Trophoblast cell (in vitro differentiated cells and primary cell): ENCODE results near the gene BAIAP3.

ENCODE experiments used
- DNase-seq, 2 donors: peaks; one replicate each; pipeline ENCODE4 v3.0.0-alpha.2; 2016
- H2AFZ ChIP-seq: 2 replicates; pipeline ENCODE4 v1.6.1; 2013; ENCODE audit warnings: low read length, moderate library complexity, mild to moderate bottlenecking; ENCODE audit not compliant: insufficient read depth, poor library complexity
- H2AK5ac ChIP-seq: 2 replicates; pipeline ENCODE4 v1.6.1; 2013; ENCODE audit warnings: mild to moderate bottlenecking, low read length
- H2BK120ac ChIP-seq: 2 replicates; pipeline ENCODE4 v1.6.1; 2013; ENCODE audit warnings: low read length, mild to moderate bottlenecking, moderate library complexity; ENCODE audit not compliant: insufficient read depth, poor library complexity
- H2BK12ac ChIP-seq: 2 replicates; pipeline ENCODE4 v1.6.1; 2013; ENCODE audit warnings: mild to moderate bottlenecking, low read length, moderate library complexity
- H2BK5ac ChIP-seq: 2 replicates; pipeline ENCODE4 v1.6.1; 2013; ENCODE audit warnings: low read length, low read depth, moderate library complexity, mild to moderate bottlenecking; ENCODE audit not compliant: poor library complexity
- H3K14ac ChIP-seq: 2 replicates; pipeline ENCODE4 v1.6.1; 2013; ENCODE audit warnings: mild to moderate bottlenecking, low read length
- H3K18ac ChIP-seq: 2 replicates; pipeline ENCODE4 v1.6.1; 2013; ENCODE audit warnings: mild to moderate bottlenecking, low read length
- H3K23ac ChIP-seq: 2 replicates; pipeline ENCODE4 v1.6.1; 2013; ENCODE audit warnings: low read length
- H3K27ac ChIP-seq: 2 replicates; pipeline ENCODE4 v1.5.1; 2013; ENCODE audit warnings: low read depth, mild to moderate bottlenecking, inconsistent platforms, low read length, moderate library complexity
- H3K27me3 ChIP-seq: 2 replicates; pipeline ENCODE4 v1.6.1; 2013; ENCODE audit warnings: inconsistent platforms, mild to moderate bottlenecking, low read length, moderate library complexity; ENCODE audit not compliant: insufficient read depth
- H3K36me3 ChIP-seq, 2 experiments: 1 replicate in 1 of 2; 2 replicates in 1 of 2; pipeline ENCODE4 v1.6.1; 2013; ENCODE audit warnings: low read length in 2 of 2, mild to moderate bottlenecking in 2 of 2, moderate library complexity in 1 of 2; ENCODE audit not compliant: insufficient read depth in 2 of 2, control insufficient read depth in 1 of 2
- H3K4ac ChIP-seq: 2 replicates; pipeline ENCODE4 v1.6.1; 2013; ENCODE audit warnings: low read depth, mild to moderate bottlenecking, low read length, moderate library complexity
- H3K4me1 ChIP-seq, 2 experiments: 1 replicate in 1 of 2; 2 replicates in 1 of 2; pipeline ENCODE4 v1.6.1; 2013; ENCODE audit warnings: low read length in 2 of 2, mild to moderate bottlenecking in 2 of 2, moderate library complexity in 1 of 2; ENCODE audit not compliant: insufficient read depth in 2 of 2, control insufficient read depth in 1 of 2
- H3K4me2 ChIP-seq: 2 replicates; pipeline ENCODE4 v1.6.1; 2013; ENCODE audit warnings: inconsistent platforms, mild to moderate bottlenecking, low read length, moderate library complexity
- H3K4me3 ChIP-seq: 2 replicates; pipeline ENCODE4 v1.5.1; 2013; ENCODE audit warnings: mild to moderate bottlenecking, low read depth, low read length, inconsistent platforms
- H3K79me1 ChIP-seq: one replicate; pipeline ENCODE4 v1.6.1; 2013; ENCODE audit warnings: low read length
- H3K79me2 ChIP-seq: 2 replicates; pipeline ENCODE4 v1.6.1; 2013; ENCODE audit warnings: low read length, mild to moderate bottlenecking; ENCODE audit not compliant: control insufficient read depth, insufficient read depth, poor library complexity
- H3K9ac ChIP-seq: 2 replicates; pipeline ENCODE4 v1.6.1; 2013; ENCODE audit warnings: mild to moderate bottlenecking, low read length
- H3K9me3 ChIP-seq: 2 replicates; pipeline ENCODE4 v1.6.1; 2013; ENCODE audit warnings: low read depth, mild to moderate bottlenecking, control low read depth, inconsistent platforms, low read length; ENCODE audit not compliant: insufficient read depth
- H4K12ac ChIP-seq: 2 replicates; pipeline ENCODE4 v1.6.1; 2013; ENCODE audit warnings: low read depth, mild to moderate bottlenecking, low read length, moderate library complexity
- H4K8ac ChIP-seq: 2 replicates; pipeline ENCODE4 v1.6.1; 2013; ENCODE audit warnings: low read depth, mild to moderate bottlenecking, low read length, moderate library complexity
- H4K91ac ChIP-seq: one replicate; pipeline ENCODE4 v1.6.1; 2013; ENCODE audit warnings: low read depth, mild to moderate bottlenecking, low read length, moderate library complexity
- WGBS: extraction: QIAGEN DNeasy Blood & Tissue Kit; methylation state at CpG from one replicate; pipeline ENCODE4 v1.1.7; 2013; ENCODE audit warnings: missing lambda C conversion rate; ENCODE audit not compliant: insufficient read length, insufficient coverage; ENCODE audit errors: extremely low coverage; 5-methylcytosine and 5-hydroxymethylcytosine counted together

BAIAP3 gene

DNA sequence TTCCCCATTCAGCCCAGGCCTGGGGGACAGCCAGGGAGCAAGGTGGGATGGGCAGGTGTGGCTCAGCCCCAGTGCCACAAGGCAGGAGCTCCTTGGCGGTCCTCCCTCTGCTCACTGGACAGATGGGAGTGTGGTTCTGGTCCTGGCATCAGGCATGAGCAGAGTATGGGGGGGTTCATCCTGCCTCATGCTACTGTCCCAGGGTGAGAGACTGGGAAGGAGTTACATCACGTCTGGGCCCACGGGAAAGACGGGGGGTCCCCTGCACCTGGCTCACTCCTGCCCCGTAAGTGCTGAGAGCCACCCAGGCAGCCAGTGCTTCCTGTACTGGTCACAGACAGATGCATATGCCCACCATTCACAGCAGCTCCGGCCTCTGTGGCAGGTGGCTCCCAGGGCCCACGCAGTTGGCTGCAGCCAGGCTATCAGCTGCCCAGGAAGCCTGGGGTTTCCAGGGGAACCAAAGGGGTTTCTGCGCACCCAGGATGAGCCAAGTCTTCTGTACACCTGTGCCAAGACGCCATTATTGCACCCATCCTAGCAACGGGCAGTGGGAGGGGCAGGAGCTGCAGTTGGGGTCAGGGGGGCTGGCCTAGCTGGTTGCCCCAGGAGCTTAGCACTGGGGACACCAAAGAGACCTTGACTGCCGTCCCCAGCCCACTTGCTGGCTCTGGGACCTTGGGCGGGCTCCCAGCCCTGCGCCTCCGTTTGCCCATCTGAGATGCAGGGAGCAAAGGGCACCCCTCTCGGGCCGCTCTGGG lies 1.9 kb downstream of the BAIAP3 start:
- H4K91ac ChIP-seq, result no peak overlapping the region
- H2BK12ac ChIP-seq, result no peak overlapping the region
- no peak overlapping the region for H3K23ac ChIP-seq
- peaks cover 9% of the 10 kb centered on the region for H3K79me1 ChIP-seq
- no peak overlapping the region for H4K8ac ChIP-seq
- H3K9ac ChIP-seq, result no peak overlapping the region
- no peak overlapping the region for H3K27ac ChIP-seq
- no peak overlapping the region for H2BK120ac ChIP-seq
- H3K18ac ChIP-seq, result no peak overlapping the region
- peaks cover 39% of the 10 kb centered on the region for H3K27me3 ChIP-seq
- H3K36me3 ChIP-seq, result no peaks in the 10 kb centered on the region
- no peak overlapping the region for H2AK5ac ChIP-seq
- H3K4me3 ChIP-seq, result no peak overlapping the region
- H3K14ac ChIP-seq, result no peak overlapping the region
- WGBS, result no CpG with 5 or more reads among the region's 16 CpGs
- no peak overlapping the region for H4K12ac ChIP-seq
- H3K79me2 ChIP-seq, result no peaks in the 10 kb centered on the region
- H3K4me1 ChIP-seq, result peaks cover 22 to 27% of the 10 kb centered on the region in 2 experiments
- H3K4me2 ChIP-seq, result no peak overlapping the region
- DNase-seq, result no peak
- no peak overlapping the region for H2AFZ ChIP-seq
- H3K4ac ChIP-seq, result no peak overlapping the region
- H3K9me3 ChIP-seq, result peaks cover 12% of the 10 kb centered on the region
- H2BK5ac ChIP-seq, result no peak overlapping the region

DNA sequence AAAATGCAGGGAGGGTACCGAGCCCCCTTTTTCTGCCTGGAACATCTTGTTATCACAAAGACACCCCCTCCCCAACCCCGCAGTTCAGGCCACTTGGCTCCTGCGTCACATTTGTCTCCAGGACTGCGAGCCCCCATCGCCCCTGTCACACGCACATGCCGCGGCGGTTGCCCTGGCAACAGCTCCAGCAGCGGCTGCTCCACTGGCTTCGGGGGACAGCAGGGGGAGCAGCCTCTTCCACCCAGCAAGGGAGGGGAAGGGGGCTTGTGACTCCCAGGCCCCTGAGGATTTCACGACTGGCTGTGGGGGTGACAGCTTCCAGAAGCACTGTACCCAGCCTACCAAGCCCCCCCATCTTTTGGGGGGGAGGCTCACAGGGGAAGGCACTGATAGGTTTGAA lies 2.6 kb downstream of the BAIAP3 start:
- no peak overlapping the region for H3K4me2 ChIP-seq
- no CpG with 5 or more reads among the region's 12 CpGs for WGBS
- H3K36me3 ChIP-seq, result no peaks in the 10 kb centered on the region
- no peak overlapping the region for H3K4ac ChIP-seq
- no peak overlapping the region for H2AFZ ChIP-seq
- H3K79me1 ChIP-seq, result peaks cover 9% of the 10 kb centered on the region
- H2AK5ac ChIP-seq, result no peak overlapping the region
- H3K18ac ChIP-seq, result no peak overlapping the region
- no peaks in the 10 kb centered on the region for H3K79me2 ChIP-seq
- H4K12ac ChIP-seq, result no peak overlapping the region
- H4K8ac ChIP-seq, result no peak overlapping the region
- H3K23ac ChIP-seq, result no peak overlapping the region
- peaks cover 10% of the 10 kb centered on the region for H3K9me3 ChIP-seq
- no peak for DNase-seq
- no peak overlapping the region for H3K9ac ChIP-seq
- H2BK5ac ChIP-seq, result no peak overlapping the region
- no peak overlapping the region for H3K14ac ChIP-seq
- H2BK12ac ChIP-seq, result no peak overlapping the region
- no peak overlapping the region for H2BK120ac ChIP-seq
- H4K91ac ChIP-seq, result no peak overlapping the region
- H3K27ac ChIP-seq, result no peak overlapping the region
- H3K27me3 ChIP-seq, result peaks cover 39% of the 10 kb centered on the region
- peaks cover 21 to 27% of the 10 kb centered on the region in 2 experiments for H3K4me1 ChIP-seq
- no peak overlapping the region for H3K4me3 ChIP-seq

DNA sequence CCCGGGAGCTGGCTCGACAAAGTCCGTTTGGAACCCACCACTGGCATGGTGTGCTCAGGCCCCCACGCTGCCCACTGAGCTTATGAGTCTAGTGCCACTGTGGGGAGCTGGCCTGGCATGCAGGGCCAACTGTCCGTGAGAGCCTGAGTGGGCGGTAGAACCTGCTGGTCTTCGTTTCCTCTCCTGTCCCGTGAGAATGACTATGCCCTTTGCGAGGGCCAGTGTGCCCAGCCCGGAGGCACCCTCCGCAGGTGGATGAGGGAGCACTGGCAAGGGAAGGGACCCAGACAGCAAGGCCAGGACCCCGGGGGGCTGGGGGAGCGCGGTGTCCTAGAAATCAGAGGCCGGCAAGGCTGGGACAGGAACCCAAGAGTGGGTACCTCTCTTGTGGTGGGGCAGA lies 3.2 kb downstream of the BAIAP3 start:
- Histone ChIP-seq H2BK120ac (no peak overlapping the region), H3K14ac (no peak overlapping the region), H3K27me3 (peaks cover 39% of the 10 kb centered on the region), H3K9ac (no peak overlapping the region), H3K27ac (no peak overlapping the region), H3K4me2 (no peak overlapping the region), H3K4me3 (no peak overlapping the region), H4K91ac (no peak overlapping the region), H2BK12ac (no peak overlapping the region), H3K18ac (no peak overlapping the region), H2AK5ac (no peak overlapping the region), H3K4ac (no peak overlapping the region), H3K79me1 (peaks cover 4% of the 10 kb centered on the region), H3K79me2 (no peaks in the 10 kb centered on the region), H2AFZ (no peak overlapping the region), H3K36me3 (no peaks in the 10 kb centered on the region), H3K23ac (no peak overlapping the region), H4K12ac (no peak overlapping the region), H3K9me3 (peaks cover 10% of the 10 kb centered on the region), H2BK5ac (no peak overlapping the region), H3K4me1 (peaks cover 15 to 21% of the 10 kb centered on the region in 2 experiments), H4K8ac (no peak overlapping the region)
- no CpG with 5 or more reads among the region's 15 CpGs for WGBS
- no peak for DNase-seq

DNA sequence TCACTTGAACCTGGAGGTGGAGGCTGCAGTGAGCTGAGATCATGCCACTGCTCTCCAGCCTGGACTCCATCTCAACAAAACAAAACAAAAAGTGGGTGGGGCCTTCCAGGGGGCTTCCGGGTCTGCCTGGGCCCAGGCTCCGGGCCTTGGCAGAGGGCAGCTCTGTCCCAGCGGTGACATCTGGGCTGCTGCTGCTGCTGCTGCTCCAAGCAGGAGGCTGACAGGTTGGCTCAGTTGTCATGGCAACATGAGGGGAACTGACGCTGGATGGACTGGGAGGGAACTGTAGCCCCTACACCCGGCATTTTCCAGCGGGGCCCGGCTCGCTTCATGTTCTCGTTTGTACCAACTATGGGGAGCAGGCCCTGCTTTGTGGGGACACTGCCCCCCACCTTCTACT lies 4.0 kb downstream of the BAIAP3 start:
- Histone ChIP-seq H3K23ac (no peak overlapping the region), H3K36me3 (no peaks in the 10 kb centered on the region)
- WGBS, result no CpG with 5 or more reads among the region's 9 CpGs

More for the DNA sequence above, 4.0 kb downstream of the BAIAP3 start:
- Histone ChIP-seq H3K79me1 (no peaks in the 10 kb centered on the region), H3K9ac (no peak overlapping the region), H3K27ac (no peak overlapping the region), H3K4me2 (no peak overlapping the region), H4K12ac (no peak overlapping the region), H3K27me3 (peaks cover 37% of the 10 kb centered on the region), H2BK120ac (no peak overlapping the region), H2AK5ac (no peak overlapping the region), H4K91ac (no peak overlapping the region), H3K14ac (no peak overlapping the region), H3K9me3 (peaks cover 10% of the 10 kb centered on the region), H2AFZ (no peak overlapping the region), H3K18ac (no peak overlapping the region), H4K8ac (no peak overlapping the region), H3K4me1 (peaks cover 7 to 13% of the 10 kb centered on the region in 2 experiments), H2BK12ac (no peak overlapping the region), H3K4ac (no peak overlapping the region), H3K4me3 (no peak overlapping the region), H2BK5ac (no peak overlapping the region), H3K79me2 (no peaks in the 10 kb centered on the region)
- no peak for DNase-seq
